Smooth muscle cell (in vitro differentiated cells): ENCODE results near the gene TRIM47. TPM values are rescaled to one million over a fixed set of nuclear protein-coding genes. Genes with fewer than 3 reads are reported as not detected.

Experiments
- DNase-seq: peaks from one replicate; lab custom pipeline; 2025; ENCODE audit not compliant: unreplicated experiment; lab: John Stamatoyannopoulos, UW
- H2AFZ ChIP-seq: fragments of 200-600 bp; sonication (generic); 2 replicates; pipeline ENCODE4 v1.6.0; 2016; ENCODE audit warnings: antibody characterized with exemption, low read depth, mild to moderate bottlenecking
- H3F3A ChIP-seq: fragments of 200-600 bp; sonication (generic); 2 replicates; pipeline ENCODE4 v1.6.0; 2017; ENCODE audit warnings: antibody characterized with exemption, low read depth
- H3K27ac ChIP-seq: fragments of 200-600 bp; sonication (generic); 2 replicates; pipeline ENCODE4 v1.5.1; 2016; ENCODE audit warnings: low read depth, mild to moderate bottlenecking
- H3K27me3 ChIP-seq: fragments of 200-600 bp; sonication (generic); 2 replicates; pipeline ENCODE4 v1.6.1; 2016; ENCODE audit warnings: low read depth, mild to moderate bottlenecking
- H3K36me3 ChIP-seq: fragments of 200-600 bp; sonication (generic); 2 replicates; pipeline ENCODE4 v1.5.1; 2016; ENCODE audit warnings: low read depth
- H3K4me1 ChIP-seq: fragments of 200-600 bp; sonication (generic); 2 replicates; pipeline ENCODE4 v1.5.1; 2016; ENCODE audit warnings: low read depth
- H3K4me2 ChIP-seq: fragments of 200-600 bp; sonication (generic); 2 replicates; pipeline ENCODE4 v1.6.0; 2016; ENCODE audit warnings: mild to moderate bottlenecking
- H3K4me3 ChIP-seq: fragments of 200-600 bp; sonication (generic); 2 replicates; pipeline ENCODE4 v1.5.1; 2016; ENCODE audit warnings: mild to moderate bottlenecking
- H3K79me2 ChIP-seq: fragments of 200-600 bp; sonication (generic); 2 replicates; pipeline ENCODE4 v1.6.0; 2016; ENCODE audit warnings: low read depth, mild to moderate bottlenecking
- H3K9ac ChIP-seq: fragments of 200-600 bp; sonication (generic); 2 replicates; pipeline ENCODE4 v1.6.0; 2016; ENCODE audit warnings: low read depth
- H3K9me3 ChIP-seq: fragments of 200-600 bp; sonication (generic); replicated peaks from 2 replicates; pipeline ENCODE4 v1.5.1; 2016; ENCODE audit warnings: low read depth
- H4K20me1 ChIP-seq: fragments of 200-600 bp; sonication (generic); 2 replicates; pipeline ENCODE4 v1.6.0; 2016; ENCODE audit warnings: low read depth
- CTCF ChIP-seq: fragments of 200-600 bp; sonication (generic); IDR thresholded peaks from 2 replicates; pipeline ENCODE4 v1.5.1; 2017; ENCODE audit warnings: borderline replicate concordance, mild to moderate bottlenecking, antibody characterized with exemption; ENCODE audit not compliant: insufficient read depth, poor library complexity, severe bottlenecking
- WGBS: methylation state at CpG from one replicate; pipeline ENCODE4 v1.1.7; 2016; ENCODE audit warnings: low lambda C conversion rate; 5-methylcytosine and 5-hydroxymethylcytosine counted together
- polyA plus RNA-seq: library from polyadenylated mRNA; unstranded; fragments of >200 nt; fragmentation: Nextera tagmentation; extraction: Ambion mirVana; gene quantifications from 2 replicates; pipeline ENCODE4 v1.2.1, GENCODE V29; 2016
- total RNA-seq: library from RNA; depleted of rRNA; stranded (reverse); fragments of >200 nt; gene quantifications from 2 replicates; pipeline ENCODE4 v1.2.3, GENCODE V29; 2014

Gene TRIM47
- total and polyA plus RNA-seq, 2 experiments from 2014 or later = 8.7 to 16.1 TPM

- Histone ChIP-seq H3K4me3 (no peak overlapping the region), H3F3A (no peaks in the 10 kb centered on the region), H3K27me3 (no peaks in the 10 kb centered on the region), H3K9ac (no peak overlapping the region), H3K9me3 (no peaks in the 10 kb centered on the region), H3K36me3 (no peaks in the 10 kb centered on the region), H3K79me2 (no peaks in the 10 kb centered on the region), H3K27ac (no peak overlapping the region), H3K4me1 (no peaks in the 10 kb centered on the region), H2AFZ (no peak overlapping the region), H4K20me1 (no peaks in the 10 kb centered on the region), H3K4me2 (no peak overlapping the region)
- no peak for TF ChIP-seq CTCF
- WGBS = 95% methylated on average over 25 of the region's 25 CpGs
- DNase-seq = no peak
These were observed 44.0 kb downstream of the TRIM47 start for GRCh38 chr17:75834279-75834920.

- TF ChIP-seq CTCF = no peak
- DNase-seq = no peak
- H2AFZ ChIP-seq = no peak overlapping the region
These were observed 45.6 kb downstream of the TRIM47 start for GRCh38 chr17:75832652-75833400.

GRCh38 chr17:75832164-75832651 lies 46.2 kb downstream of the TRIM47 start:
- 69% methylated on average over 10 of the region's 10 CpGs for WGBS
- H3K4me2 ChIP-seq = no peak overlapping the region
- H4K20me1 ChIP-seq = no peaks in the 10 kb centered on the region
- H3K79me2 ChIP-seq = no peaks in the 10 kb centered on the region
- no peaks in the 10 kb centered on the region for H3F3A ChIP-seq
- no peaks in the 10 kb centered on the region for H3K9me3 ChIP-seq
- TF ChIP-seq CTCF = no peak
- H3K36me3 ChIP-seq = no peaks in the 10 kb centered on the region
- H3K4me1 ChIP-seq = no peaks in the 10 kb centered on the region
- H3K27ac ChIP-seq = no peak overlapping the region
- no peak overlapping the region for H2AFZ ChIP-seq
- no peak for DNase-seq
- H3K9ac ChIP-seq = no peak overlapping the region
- H3K27me3 ChIP-seq = no peaks in the 10 kb centered on the region
- H3K4me3 ChIP-seq = no peak overlapping the region

More at GRCh38 chr17:75832652-75833400, 45.6 kb downstream of the TRIM47 start:
- Histone ChIP-seq H4K20me1 (no peaks in the 10 kb centered on the region), H3K4me3 (no peak overlapping the region), H3K27ac (no peak overlapping the region), H3K36me3 (no peaks in the 10 kb centered on the region), H3K4me1 (no peaks in the 10 kb centered on the region), H3K4me2 (no peak overlapping the region), H3K27me3 (no peaks in the 10 kb centered on the region), H3F3A (no peaks in the 10 kb centered on the region), H3K9ac (no peak overlapping the region), H3K79me2 (no peaks in the 10 kb centered on the region), H3K9me3 (no peaks in the 10 kb centered on the region)
- WGBS = 45% methylated on average over 14 of the region's 20 CpGs
